GM12891 (cell line): ENCODE results near the gene USP31.

ENCODE experiments used
- DNase-seq: peaks from one replicate; pipeline ENCODE4 v3.0.0; 2011; ENCODE audit warnings: low spot score; ENCODE audit not compliant: insufficient read length
- FAIRE-seq: peaks from 2 replicates; lab custom pipeline; 2011; peaks lifted over from hg19 to GRCh38; lab: Jason Lieb, UNC
- PAX5 ChIP-seq: IDR thresholded peaks from 2 replicates; pipeline ENCODE4 v1.6.1; 2011; ENCODE audit warnings: low read length, moderate library complexity, mild to moderate bottlenecking; ENCODE audit not compliant: insufficient read depth, severe bottlenecking
- POLR2A ChIP-seq: IDR thresholded peaks from 2 replicates; pipeline ENCODE4 v1.6.1; 2011; ENCODE audit warnings: low read depth, low read length, control low read depth
- POLR2AphosphoS5 ChIP-seq: IDR thresholded peaks from 2 replicates; pipeline ENCODE4 v1.6.1; 2011; ENCODE audit warnings: low read depth, low read length, control low read depth
- POU2F2 ChIP-seq: IDR thresholded peaks from 2 replicates; pipeline ENCODE4 v1.6.1; 2011; ENCODE audit warnings: low read depth, mild to moderate bottlenecking, control low read depth, low read length, moderate library complexity
- SPI1 ChIP-seq: IDR thresholded peaks from 2 replicates; pipeline ENCODE4 v1.6.1; 2011; ENCODE audit warnings: low read depth, low read length, control low read depth
- TAF1 ChIP-seq: IDR thresholded peaks from 2 replicates; pipeline ENCODE4 v1.6.1; 2011; ENCODE audit warnings: low read depth, low read length, control low read depth

The USP31 gene

GRCh38 chr16:23058576-23058975, 90.7 kb downstream of the USP31 start:
- no peak for DNase-seq
- no peak for FAIRE-seq
- TF ChIP-seq TAF1 (no peak), POLR2AphosphoS5 (no peak), POLR2A (no peak), PAX5 (no peak), SPI1 (no peak), POU2F2 (no peak)

- no peak for FAIRE-seq
- TF ChIP-seq POLR2AphosphoS5 (no peak), SPI1 (no peak), POLR2A (no peak), POU2F2 (no peak), PAX5 (no peak), TAF1 (no peak)
- no peak for DNase-seq
Measured at GRCh38 chr16:23057013-23057596, 92.1 kb downstream of the USP31 start.

GRCh38 chr16:23055481-23055880, 93.8 kb downstream of the USP31 start:
- TF ChIP-seq POLR2AphosphoS5: no peak
- TF ChIP-seq POLR2A: no peak
- TF ChIP-seq TAF1: no peak
- TF ChIP-seq SPI1: no peak
- TF ChIP-seq POU2F2: no peak
- no peak for TF ChIP-seq PAX5
- FAIRE-seq: no peak
- no peak for DNase-seq

GRCh38 chr16:23052908-23053580, 96.2 kb downstream of the USP31 start:
- TF ChIP-seq POU2F2 (no peak), SPI1 (no peak), POLR2AphosphoS5 (no peak), POLR2A (no peak), PAX5 (no peak), TAF1 (no peak)
- DNase-seq (no peak), FAIRE-seq (no peak)

GRCh38 chr16:23052221-23052620, 97.0 kb downstream of the USP31 start:
- no peak for FAIRE-seq

GRCh38 chr16:23051587-23051986, 97.7 kb downstream of the USP31 start:
- FAIRE-seq (no peak), DNase-seq (no peak)

More at GRCh38 chr16:23052221-23052620, 97.0 kb downstream of the USP31 start:
- DNase-seq: no peak
- TF ChIP-seq POLR2A (no peak), PAX5 (no peak), POU2F2 (no peak), POLR2AphosphoS5 (no peak), TAF1 (no peak), SPI1 (no peak)

GRCh38 chr16:23048164-23048563, 101.1 kb downstream of the USP31 start:
- DNase-seq: no peak
- no peak for FAIRE-seq
- no peak for TF ChIP-seq PAX5
- no peak for TF ChIP-seq SPI1
- TF ChIP-seq TAF1: no peak
- no peak for TF ChIP-seq POLR2AphosphoS5
- TF ChIP-seq POU2F2: no peak
- no peak for TF ChIP-seq POLR2A

More at GRCh38 chr16:23051587-23051986, 97.7 kb downstream of the USP31 start:
- TF ChIP-seq POLR2AphosphoS5 (no peak), TAF1 (no peak), PAX5 (no peak), POU2F2 (no peak), POLR2A (no peak)

- TF ChIP-seq PAX5: no peak
- no peak for TF ChIP-seq SPI1
- no peak for TF ChIP-seq TAF1
- TF ChIP-seq POLR2A: no peak
- no peak for TF ChIP-seq POLR2AphosphoS5
- TF ChIP-seq POU2F2: no peak
- FAIRE-seq (no peak), DNase-seq (no peak)
Measured at GRCh38 chr16:23045025-23045424, 104.2 kb downstream of the USP31 start.

- FAIRE-seq (no peak), DNase-seq (no peak)
- TF ChIP-seq POLR2AphosphoS5 (no peak), SPI1 (no peak), POU2F2 (no peak), PAX5 (no peak), TAF1 (no peak)
Measured at GRCh38 chr16:23040246-23040645, 109.0 kb downstream of the USP31 start.

- DNase-seq (no peak), FAIRE-seq (no peak)
- no peak for TF ChIP-seq POLR2A
- no peak for TF ChIP-seq TAF1
- TF ChIP-seq POU2F2: no peak
- no peak for TF ChIP-seq SPI1
- no peak for TF ChIP-seq PAX5
- TF ChIP-seq POLR2AphosphoS5: no peak
Measured at GRCh38 chr16:23039118-23039517, 110.1 kb downstream of the USP31 start.
